Measurements from ENCODE around the gene TTC39B.

TTC39B gene

DNA sequence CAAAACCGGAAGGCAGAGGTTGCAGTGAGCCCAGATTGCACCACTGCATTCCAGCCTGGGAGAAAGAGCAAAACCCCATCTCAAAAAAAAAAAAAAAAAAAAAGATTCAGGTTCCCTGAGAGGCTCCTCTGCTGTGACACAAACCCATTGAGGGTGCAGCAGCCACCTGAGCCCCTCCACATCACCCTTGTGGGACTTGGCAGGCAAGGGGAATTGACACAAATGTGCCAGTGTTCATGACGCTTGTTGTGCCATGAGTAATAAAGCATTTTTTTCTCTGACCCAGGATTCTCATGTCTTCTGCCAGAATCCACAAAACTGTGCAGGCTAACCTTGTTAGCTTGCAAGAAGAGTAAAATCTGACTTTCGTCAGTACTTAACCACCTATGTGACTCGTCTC is 149.6 kb downstream of the TTC39B start:
- DNase-seq, result no peak

DNA sequence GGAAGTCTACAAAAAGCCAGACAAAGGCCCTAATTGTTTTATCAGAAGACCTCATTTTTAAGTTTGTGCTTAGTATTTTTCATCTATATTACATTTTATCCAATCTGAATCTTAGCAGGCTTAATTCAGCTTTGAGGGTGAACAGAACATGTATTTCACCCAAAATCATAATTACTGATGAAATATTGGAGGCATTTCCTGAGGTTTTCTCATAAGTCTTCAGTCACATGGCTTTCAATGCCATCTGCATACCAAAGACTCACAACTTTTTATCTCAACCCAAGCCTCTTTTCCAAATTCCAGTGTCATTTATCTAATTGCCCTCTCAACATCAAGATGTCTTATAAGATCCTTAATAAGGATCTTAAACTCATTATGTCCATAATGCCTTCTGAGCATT is 150.8 kb downstream of the TTC39B start:
- no peak for DNase-seq

DNA sequence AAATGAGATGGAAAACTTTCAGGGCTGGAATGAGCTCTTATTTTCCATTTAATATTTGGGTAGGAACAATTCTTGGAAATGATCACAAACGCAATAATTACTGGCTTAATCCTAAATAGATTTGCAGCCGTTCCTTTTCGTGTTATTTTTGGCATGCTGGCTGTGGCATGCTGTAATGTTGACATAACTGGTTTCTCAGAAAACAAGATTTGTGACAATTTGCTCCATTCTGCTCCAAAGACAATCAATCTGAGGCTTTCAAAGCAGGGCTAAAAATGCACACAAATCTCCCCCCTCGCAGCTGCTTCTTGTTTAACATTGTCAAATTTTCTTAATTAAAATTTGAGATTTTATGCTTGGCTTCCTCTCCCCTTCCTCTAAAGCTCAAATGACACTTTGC is 151.2 kb downstream of the TTC39B start:
- peak; percentile 18 for DNase-seq

DNA sequence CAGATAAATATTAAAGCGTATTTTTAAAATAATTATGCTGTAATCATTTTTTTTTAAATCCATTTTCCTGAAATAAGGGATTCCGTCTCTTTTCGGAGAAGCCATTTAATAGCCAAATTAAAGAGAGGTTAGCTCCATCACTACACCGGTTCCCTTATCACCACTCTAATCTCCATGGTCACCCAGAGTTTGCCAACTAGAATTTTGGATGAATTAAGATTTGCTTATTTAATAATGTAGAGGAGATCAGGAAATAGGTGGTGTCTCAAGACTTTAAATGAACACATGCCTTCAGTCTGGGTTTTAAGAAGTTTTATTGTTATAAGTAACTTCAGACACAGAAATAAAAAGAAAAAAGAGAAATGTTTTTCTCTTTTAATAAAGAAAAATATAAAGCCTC is 151.7 kb downstream of the TTC39B start:
- DNase-seq, result no peak

DNA sequence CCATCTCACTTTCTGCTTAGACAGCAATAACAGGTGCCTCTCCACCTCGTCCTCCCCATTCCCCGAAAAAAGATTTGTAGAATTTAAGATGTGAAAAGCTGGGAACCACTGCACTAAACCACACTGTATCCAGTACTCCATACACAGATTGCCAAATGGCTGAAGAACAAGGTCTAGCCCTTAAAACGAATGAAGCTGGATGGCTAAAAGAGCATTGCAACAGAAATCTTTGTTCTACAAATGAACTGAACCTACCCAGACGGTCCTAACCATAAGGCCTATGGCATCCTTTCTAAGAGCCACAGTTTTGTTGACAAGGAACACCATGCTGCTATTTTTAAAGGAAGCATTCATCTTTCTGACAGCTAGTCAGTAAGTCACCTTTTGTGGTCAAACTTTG is 152.3 kb downstream of the TTC39B start:
- no peak for DNase-seq

DNA sequence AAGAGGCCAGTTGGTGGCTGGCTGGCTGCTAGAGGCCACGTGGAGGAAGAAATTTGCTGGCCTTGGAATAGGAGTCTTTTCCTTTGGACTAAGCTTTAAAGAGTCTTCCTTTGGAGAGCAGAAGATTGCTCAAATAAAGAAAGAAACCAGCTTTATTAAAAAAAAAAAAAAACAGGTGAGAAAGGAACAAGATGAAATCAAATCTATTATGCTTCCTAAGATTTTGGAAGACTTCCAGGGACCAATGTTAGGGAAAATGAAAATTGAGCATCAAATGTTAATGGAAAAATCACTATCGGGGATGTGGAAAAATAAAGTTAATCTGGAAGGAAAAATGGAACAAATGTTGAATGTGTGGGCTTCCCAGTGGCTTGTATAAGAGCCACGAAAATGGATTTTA is 153.1 kb downstream of the TTC39B start:
- no peak for DNase-seq

DNA sequence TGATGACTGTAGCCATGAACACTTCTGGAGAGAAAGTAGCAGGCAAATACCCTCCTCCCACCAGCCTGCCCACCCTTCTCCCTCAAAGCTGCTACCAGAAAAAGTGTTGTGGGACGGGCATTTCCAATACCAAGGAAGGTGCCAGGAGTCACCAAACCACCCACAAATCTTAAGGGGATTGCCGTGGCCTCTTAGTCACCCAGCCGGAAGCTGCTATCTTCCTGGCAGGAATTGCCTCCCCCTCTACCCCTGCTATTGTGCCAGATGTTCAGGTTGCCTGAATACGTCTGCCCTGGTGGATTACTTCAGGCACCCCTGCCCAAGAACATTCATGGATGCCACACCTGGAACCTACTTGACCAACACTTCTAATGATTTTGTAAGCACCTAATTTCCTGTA is 156.1 kb downstream of the TTC39B start:
- DNase-seq, result no peak

DNA sequence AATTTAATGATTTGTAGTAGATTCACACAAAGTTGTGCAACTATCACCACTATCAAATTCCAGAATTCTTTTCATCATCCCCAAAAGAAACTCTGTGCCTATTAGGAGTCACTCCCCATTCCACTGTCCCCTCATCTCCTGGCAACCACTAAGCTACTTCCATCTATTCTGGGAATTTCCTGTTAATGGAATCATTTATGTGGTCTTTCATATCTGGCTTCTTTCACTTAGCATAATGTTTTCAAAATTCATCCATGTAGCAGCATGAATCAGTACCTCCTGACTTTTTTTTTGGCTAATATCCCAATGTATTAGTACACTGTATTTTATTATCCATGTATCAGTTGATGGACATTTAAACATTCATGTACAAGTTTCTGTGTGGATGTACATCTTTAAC is 157.6 kb downstream of the TTC39B start:
- no peak for DNase-seq

DNA sequence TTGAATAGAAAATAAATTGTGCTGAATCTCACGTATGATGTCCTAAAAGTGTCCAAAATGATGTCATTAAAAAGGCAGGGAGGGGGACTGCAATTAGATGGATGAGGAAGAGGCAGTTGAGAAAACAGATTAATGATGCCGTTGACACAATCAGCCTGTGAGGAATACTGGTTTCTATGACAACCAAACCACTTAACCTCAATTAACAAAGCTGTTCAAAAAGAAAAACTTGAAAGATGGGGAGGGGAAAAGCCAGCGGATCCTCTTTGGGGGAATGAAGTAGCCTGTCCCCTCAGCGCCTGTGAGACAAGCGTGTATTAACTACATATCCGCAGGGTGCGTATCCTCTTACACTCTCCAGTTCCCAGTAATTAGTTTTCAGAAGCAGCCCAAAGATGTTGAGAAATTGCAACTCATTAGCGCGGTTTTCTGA is 160.7 kb downstream of the TTC39B start:
- DNase-seq, result peak; percentile 27

DNA sequence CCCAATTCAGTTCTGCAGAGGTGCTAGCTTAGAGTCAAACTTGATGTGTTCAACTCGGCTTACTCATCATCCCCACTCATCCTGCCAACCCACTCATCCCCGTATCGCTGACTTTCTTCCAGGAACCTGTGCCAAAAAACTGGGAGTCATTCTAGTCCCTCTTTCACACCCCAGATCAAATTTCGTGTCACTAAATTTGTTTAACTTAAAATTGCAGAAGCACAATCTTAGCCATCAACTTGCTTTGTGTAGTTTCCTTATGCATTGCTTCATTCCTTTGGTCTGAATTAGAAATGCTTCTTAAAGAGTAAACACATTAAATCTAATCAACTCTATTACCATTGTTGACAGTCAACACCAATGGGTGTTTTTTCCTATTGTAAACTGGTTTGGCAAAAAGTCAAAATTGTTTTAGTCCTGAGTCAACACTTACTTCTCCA is 162.4 kb downstream of the TTC39B start:
- peak; percentile 60 for DNase-seq

DNA sequence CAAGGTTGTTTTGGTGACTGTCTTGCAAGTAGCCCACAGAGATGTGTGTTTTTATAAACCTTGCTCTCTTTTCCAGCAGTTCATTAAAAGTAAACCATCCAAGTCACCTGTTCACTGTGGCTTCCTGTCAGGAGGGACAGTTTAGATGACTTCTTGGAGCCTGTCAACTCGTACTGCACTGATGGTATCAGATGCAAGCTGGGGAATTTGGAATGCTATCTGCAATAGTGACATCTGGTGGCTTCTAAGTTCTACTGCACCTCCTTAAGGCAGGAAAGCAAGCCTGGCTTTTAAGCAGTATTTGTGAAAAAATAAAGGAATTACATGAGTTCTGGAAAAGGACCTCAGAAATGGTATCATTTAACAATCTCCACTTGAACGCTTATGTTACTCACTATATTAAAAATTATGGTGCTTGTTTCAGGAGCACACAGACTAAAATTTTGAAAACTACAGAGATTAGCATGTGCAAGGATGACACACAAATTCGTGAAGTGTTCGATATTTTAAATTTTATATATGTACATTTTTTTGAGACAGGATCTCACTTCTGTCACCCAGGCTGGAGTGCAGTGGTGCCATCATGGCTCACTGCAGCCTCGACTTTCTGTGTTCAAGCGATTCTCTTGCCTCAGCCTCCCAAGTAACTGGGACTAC is 164.0 kb downstream of the TTC39B start:
- peak; percentile 54 for DNase-seq

DNA sequence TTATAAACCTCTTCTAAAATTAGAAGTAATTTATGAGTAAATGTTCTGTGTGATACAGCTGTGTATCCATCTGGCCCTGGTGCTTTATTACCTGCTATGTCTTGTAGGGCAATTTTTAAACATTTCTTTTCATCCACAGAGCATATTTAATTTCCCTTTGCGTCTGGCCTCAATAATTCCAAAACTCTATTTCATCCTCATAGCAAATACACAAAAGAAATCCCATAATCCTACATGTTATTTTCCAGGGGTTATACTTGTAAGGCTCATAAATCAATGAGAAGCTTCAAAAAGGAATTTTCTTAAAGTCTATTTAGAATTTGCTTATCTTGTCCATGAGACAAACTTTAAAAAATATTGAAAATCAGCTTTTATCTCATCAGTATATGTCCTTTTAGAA is 167.0 kb downstream of the TTC39B start:
- no peak for DNase-seq

DNA sequence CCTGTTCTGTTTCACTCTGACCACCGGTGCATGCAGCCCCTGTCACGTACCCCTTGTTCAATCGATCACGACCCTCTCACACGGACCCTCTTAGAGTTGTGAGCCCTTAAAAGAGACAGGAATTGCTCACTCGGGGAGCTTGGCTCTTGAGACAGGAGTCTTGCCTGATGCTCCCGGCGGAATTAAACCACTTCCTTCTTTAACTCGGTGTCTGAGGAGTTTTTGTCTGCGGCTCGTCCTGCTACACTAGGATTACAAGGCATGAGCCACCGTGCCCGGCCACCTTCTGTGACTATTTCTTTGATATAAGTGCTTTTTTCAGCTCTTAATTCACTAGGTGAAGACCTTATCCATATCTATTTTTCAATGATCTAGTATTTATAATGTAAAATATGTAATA is 167.5 kb downstream of the TTC39B start:
- no peak for DNase-seq

DNA sequence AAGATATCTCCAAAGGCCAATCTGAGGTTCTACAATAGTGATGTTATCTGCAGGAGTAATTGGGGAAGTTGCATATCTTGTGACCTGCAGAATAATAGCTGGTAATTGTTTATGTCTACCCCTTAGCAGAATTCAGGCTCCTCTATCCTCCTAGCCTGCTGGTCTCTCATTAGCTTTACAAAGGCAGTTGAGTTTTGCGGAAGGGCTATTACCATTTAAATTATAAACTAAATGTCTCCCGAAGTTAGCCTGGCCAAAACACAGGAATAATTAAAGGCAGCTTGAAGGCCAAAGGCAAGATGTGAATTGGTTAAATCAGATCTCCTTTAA is 168.7 kb downstream of the TTC39B start:
- DNase-seq, result no peak

DNA sequence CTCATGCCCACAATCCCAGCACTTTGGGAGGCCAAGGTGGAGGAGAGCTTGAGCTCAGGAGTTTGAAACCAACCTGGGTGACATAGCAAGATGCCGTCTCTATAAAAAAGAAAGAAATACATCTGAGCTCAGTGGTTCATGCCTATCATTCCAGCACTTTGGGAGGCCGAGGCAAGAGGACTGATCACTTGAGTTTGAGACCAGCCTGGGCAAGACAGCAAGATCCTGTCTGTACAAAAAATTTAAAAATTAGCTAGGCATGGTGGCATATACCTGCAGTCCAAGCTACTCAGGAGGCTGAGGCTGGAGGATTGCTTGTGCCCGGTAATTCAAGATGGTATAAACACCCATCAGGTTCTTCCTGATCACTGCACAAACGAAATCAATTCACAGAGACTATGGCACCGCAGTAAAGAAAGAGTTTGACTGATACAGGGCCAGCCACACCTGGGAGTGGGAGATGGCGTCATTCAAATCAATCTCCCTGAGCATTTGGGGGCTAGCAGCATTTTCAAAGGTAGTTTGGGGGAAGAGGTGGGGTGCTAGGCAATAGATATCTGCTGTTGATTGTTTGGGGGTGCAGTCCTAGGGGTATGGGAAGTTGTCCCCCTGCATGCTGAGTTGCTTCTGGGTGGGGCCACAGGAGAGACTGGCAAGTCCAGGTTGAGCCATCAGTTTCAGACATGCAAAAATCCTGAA is 169.2 kb downstream of the TTC39B start:
- DNase-seq, result no peak

DNA sequence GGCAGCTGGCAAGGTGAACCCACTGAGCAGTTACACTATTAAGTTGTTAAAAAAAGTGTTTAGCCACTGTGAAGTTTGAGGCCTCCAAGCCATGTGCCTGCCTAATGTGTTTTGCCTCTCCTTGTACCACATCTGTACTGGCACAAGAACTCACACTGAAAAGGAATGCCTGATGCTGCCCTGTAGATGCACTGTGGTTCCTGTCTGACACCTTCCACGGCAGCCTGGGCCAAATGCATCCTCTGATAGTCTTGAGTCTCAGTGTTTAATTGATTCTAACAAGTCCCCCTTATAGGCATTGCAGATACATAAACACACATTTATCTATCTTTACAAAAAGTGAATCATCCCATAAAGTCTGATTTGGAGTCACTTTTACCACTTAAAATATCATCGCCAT is 169.9 kb downstream of the TTC39B start:
- DNase-seq, result no peak

DNA sequence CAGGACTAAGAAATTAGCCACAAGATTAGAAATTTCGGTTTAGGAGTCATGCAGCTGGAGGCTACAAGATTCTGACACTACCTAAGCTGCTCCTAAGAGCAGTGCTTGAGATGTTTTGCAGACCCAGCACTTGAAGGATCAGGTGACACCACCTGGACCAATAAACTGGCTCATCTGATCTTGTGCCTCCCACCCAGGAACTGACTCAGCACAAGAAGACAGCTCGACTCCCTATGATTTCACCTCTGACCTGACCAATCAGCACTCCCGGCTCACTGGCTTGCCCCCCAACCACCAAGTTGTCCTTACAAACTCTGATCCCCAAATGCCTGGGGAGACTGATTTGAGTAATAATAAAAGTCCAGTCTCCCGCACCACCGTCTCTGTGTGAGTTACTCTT is 170.4 kb downstream of the TTC39B start:
- no peak for DNase-seq

DNA sequence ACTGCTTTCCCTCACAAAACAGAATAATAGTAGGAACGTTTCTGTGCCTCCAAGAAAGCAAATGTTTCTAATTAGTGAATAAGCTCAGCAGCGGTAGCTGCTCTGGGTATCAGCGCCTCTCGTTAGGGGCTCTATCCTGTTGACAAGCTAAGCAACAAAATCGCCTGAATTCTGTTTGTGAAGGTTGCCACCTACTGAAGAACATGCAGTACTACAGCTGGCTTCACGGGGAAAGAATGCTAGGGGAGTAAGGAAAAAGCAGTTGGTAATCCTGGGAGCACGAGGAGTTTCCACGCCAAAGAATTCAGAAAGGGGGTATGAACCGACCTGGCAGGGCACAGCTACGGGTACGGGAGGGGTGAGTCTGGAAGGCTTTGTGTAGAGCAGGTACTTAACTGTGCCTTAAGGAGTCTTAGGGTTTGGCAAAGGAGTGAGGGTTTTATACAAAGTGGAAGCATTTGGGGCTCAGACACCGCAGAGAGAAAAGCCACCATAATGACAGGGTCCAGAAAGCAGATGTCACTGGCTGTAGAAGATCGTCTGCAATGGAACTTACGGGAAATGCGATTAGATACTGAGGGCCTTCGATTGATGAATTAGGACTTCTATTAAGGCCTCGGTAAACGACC is 171.7 kb downstream of the TTC39B start:
- DNase-seq, result peak; percentile 83

DNA sequence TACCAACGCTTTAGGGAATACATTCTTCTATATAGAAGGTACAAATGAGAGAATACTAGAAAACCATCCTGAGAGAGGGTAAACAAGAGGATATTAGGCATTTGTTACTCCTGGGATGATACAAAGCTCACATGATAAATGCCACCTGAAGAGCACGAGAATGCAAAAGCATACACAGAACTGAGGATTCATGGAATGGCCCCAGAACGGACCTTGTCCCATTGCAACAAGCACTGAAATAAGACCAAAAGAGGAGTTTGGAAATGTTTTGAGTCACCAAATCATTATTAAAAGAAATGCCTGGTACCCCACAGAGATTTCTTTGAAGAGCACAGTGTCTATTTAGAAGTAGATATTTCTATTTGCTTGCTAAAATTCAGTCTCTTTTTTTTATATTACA is 173.5 kb downstream of the TTC39B start:
- no peak for DNase-seq

DNA sequence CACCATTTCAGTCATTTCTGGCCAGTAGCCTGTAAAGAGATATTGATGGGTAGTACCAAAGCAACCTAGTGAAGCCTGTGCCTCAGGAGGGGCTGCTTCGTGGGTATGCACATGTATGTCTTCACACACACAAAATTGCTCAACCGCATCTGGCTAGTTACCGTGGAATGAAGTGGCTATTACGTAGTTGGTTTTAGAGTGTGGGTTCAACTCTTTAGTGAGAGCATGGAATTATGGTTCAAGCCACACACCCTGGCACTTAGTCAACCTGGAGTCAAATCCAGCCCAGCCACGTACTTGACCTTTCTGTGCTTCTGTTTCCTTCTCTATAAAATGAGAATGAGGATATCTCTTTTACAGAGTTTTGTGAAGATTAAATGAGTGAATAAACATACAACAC is 174.9 kb downstream of the TTC39B start:
- DNase-seq, result no peak

DNA sequence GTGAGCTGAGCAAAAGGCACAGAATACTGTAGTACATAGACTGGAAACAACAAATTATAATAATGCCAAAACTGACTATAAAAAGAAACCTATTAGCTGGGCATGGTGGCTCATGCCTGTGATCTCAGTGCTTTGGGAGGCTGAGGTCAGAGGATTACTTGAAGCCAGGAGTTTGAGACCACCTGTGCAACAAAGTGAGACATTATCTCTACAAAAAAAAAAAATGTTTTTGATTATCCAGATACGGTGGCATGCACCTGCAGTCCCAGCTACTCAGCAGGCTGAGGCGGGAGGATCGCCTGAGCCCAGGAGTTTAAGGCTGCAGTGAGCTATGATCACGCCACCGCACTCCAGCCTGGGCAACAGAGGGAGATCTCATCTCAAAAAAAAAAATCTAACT is 175.9 kb downstream of the TTC39B start:
- DNase-seq, result no peak

DNA sequence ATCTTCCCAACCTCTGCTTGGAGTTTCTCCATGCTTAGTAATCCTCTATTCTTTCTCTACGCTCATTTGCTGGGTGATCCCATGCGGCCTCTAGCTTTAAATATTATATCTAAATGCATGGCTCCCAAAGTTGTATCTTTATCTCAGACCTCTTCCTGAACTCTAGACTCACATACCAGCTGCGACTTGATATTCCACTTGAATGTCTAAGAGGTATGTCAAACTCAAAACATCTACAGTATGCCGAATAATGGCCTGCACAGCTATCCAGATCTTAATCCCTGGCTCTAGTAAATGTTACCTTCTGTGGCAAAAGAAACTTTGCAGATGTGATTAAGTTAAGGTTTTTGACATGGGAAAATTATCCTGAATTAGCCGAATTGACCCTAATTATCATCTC is 179.2 kb downstream of the TTC39B start:
- DNase-seq, result no peak

DNA sequence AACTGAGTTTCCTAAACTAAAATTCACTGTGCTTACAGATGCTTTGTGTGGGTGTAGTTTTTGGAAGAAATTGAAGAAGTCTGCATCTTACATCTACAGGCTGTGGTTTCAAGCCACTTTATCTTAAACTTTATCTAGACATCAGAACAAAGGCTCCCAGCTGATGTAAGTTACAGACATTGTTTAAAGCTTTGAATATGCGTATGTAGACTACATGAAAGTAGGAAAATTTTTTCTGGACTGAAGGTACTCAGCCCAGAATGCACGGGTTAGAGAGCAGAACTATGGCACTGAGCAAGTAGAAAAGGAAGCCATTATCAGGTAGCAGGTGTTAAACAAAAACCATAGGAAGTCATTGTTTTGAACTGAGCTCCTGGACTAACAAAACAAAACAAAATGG is 185.4 kb downstream of the TTC39B start:
- DNase-seq, result no peak

DNA sequence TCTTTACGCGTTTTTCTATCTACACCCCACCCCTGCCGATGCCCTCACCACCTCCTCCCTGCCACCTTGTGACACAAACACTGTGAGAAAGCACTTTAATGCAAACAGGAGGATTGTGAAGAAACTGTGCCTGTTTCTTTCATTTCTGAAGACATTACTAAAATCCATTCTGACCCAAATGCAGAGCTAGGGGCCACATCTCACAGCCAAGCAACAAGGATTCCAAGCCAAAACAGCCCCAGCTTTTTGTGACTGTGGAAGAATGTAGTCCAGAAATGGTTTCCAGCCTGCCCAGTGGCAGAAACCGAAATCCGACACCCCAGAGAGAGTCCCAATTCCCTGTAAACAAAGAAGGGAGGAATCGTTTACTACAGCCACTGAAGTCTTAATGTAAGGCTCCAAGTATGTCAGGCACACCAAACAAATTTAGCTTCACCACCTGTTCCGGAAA is 190.9 kb downstream of the TTC39B start:
- DNase-seq, result no peak

DNA sequence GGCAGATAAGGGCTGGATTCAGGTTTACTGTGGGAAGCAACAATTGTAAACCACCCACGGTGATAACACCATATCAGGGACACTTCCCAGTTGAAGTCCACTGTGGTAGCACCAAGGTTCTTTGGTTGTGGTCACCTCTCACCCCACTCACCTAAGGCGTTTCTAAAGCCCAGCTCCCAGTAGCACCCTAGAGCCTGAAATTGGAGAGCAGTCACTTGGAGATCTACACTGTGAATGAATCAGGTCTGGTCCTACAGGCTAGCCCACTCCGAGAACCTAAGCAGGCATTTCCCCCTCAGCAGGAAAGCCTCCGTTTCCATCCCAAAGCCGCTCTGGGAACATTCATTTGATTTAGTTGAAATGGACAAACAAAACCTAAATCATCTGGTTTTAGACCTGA is 191.3 kb downstream of the TTC39B start:
- DNase-seq, result no peak

Measured in NCI-H774 (cell line).